WTC11 (cell line): Measurements from ENCODE around the gene SMIM17. TPM values are rescaled to one million over a fixed set of nuclear protein-coding genes. Genes with fewer than 3 reads are reported as not detected.

Source experiments
- ATAC-seq: fragments of 200-7000 bp; cut with Tn5 transposase; 2 replicates; pipeline ENCODE4 v1.10.0; 2021; ENCODE audit warnings: mild to moderate bottlenecking, moderate library complexity
- CTCF ChIA-PET: fragments of 300-600 bp; sonication (Branson Sonifier 250); formaldehyde crosslinking; loops from one replicate; lab custom pipeline; 2021; ENCODE audit warnings: antibody characterized with exemption; lab: Charles Lee
- POLR2A ChIA-PET: fragments of 350-600 bp; sonication (Branson Sonifier 250); formaldehyde crosslinking; loops from one replicate; lab custom pipeline; 2021; ENCODE audit warnings: antibody characterized with exemption; lab: Charles Lee
- DNase-seq: peaks from one replicate; pipeline ENCODE4 v3.0.0; 2021; ENCODE audit warnings: low spot score
- H3K27ac Mint-ChIP-seq: 2 replicates; pipeline ENCODE4 v1.8.0; 2021; ENCODE audit warnings: mixed read lengths
- H3K27me3 Mint-ChIP-seq: 2 replicates; pipeline ENCODE4 v1.8.0; 2021; ENCODE audit warnings: low read depth, mild to moderate bottlenecking, moderate library complexity, mixed read lengths
- H3K36me3 Mint-ChIP-seq: 2 replicates; pipeline ENCODE4 v1.8.0; 2021; ENCODE audit warnings: mixed read lengths
- H3K4me1 Mint-ChIP-seq: 2 replicates; pipeline ENCODE4 v1.8.0; 2022; ENCODE audit warnings: mixed read lengths
- H3K4me3 Mint-ChIP-seq: 2 replicates; pipeline ENCODE4 v1.8.0; 2021; ENCODE audit warnings: mild to moderate bottlenecking, moderate library complexity, mixed read lengths
- H3K9me3 Mint-ChIP-seq: 2 replicates; pipeline ENCODE4 v1.8.0; 2021; ENCODE audit warnings: mixed read lengths
- AFF4 ChIP-seq: sonication (generic); formaldehyde crosslinking; IDR thresholded peaks from 2 replicates; pipeline ENCODE4 v1.8.1; 2023; ENCODE audit warnings: mild to moderate bottlenecking, missing genetic modification reagents, borderline replicate concordance
- ARID4B ChIP-seq: sonication (generic); formaldehyde crosslinking; IDR thresholded peaks from 2 replicates; pipeline ENCODE4 v1.8.0; 2023; ENCODE audit warnings: missing genetic modification reagents, mild to moderate bottlenecking, borderline replicate concordance
- ATF6 ChIP-seq: sonication (generic); formaldehyde crosslinking; IDR thresholded peaks from 2 replicates; pipeline ENCODE4 v1.8.1; 2023; ENCODE audit warnings: mild to moderate bottlenecking, missing genetic modification reagents
- CTCF ChIP-seq: fragments of 200-600 bp; IDR thresholded peaks from 2 replicates; pipeline ENCODE4 v1.8.0; 2022; ENCODE audit warnings: antibody characterized with exemption
- ESRRA ChIP-seq: sonication (generic); formaldehyde crosslinking; IDR thresholded peaks from 2 replicates; pipeline ENCODE4 v1.8.1; 2022; ENCODE audit warnings: mild to moderate bottlenecking, missing genetic modification reagents, borderline replicate concordance
- FOXJ3 ChIP-seq: sonication (generic); formaldehyde crosslinking; IDR thresholded peaks from 2 replicates; pipeline ENCODE4 v1.9.0; 2021; ENCODE audit warnings: missing genetic modification reagents, mild to moderate bottlenecking, borderline replicate concordance
- FOXK1 ChIP-seq: sonication (generic); formaldehyde crosslinking; IDR thresholded peaks from 2 replicates; pipeline ENCODE4 v1.8.0; 2022; ENCODE audit warnings: mild to moderate bottlenecking, moderate library complexity, missing genetic modification reagents
- HMGA2 ChIP-seq: fragments of 250-450 bp; sonication (Bioruptor Pico); IDR thresholded peaks from 2 replicates; pipeline ENCODE4 v1.4.0; 2021; ENCODE audit warnings: mild to moderate bottlenecking, moderate library complexity
- MAX ChIP-seq: sonication (generic); formaldehyde crosslinking; IDR thresholded peaks from 2 replicates; pipeline ENCODE4 v1.8.0; 2022; ENCODE audit warnings: mild to moderate bottlenecking, missing genetic modification reagents
- NR1H2 ChIP-seq: sonication (generic); formaldehyde crosslinking; IDR thresholded peaks from 2 replicates; pipeline ENCODE4 v1.9.0; 2021; ENCODE audit warnings: mild to moderate bottlenecking, moderate library complexity, missing genetic modification reagents
- OVOL2 ChIP-seq: fragments of 250-450 bp; sonication (Bioruptor Pico); IDR thresholded peaks from 2 replicates; pipeline ENCODE4 v1.9.0; 2021; ENCODE audit warnings: mild to moderate bottlenecking, borderline replicate concordance
- PRRX2 ChIP-seq: fragments of 250-450 bp; sonication (Bioruptor Pico); IDR thresholded peaks from 2 replicates; pipeline ENCODE4 v1.8.0; 2021; ENCODE audit warnings: mild to moderate bottlenecking
- RELA ChIP-seq: sonication (generic); formaldehyde crosslinking; IDR thresholded peaks from 2 replicates; pipeline ENCODE4 v1.8.1; 2022; ENCODE audit warnings: missing genetic modification reagents, mild to moderate bottlenecking, borderline replicate concordance
- SOX15 ChIP-seq: fragments of 250-450 bp; sonication (Bioruptor Pico); IDR thresholded peaks from 2 replicates; pipeline ENCODE4 v1.9.0; 2021; ENCODE audit warnings: mild to moderate bottlenecking
- ZNF219 ChIP-seq: sonication (generic); formaldehyde crosslinking; IDR thresholded peaks from 2 replicates; pipeline ENCODE4 v1.8.0; 2023; ENCODE audit warnings: missing genetic modification reagents, mild to moderate bottlenecking, borderline replicate concordance
- ZNF263 ChIP-seq: sonication (generic); formaldehyde crosslinking; IDR thresholded peaks from 2 replicates; pipeline ENCODE4 v1.8.1; 2022; ENCODE audit warnings: low read depth, mild to moderate bottlenecking, moderate library complexity, missing genetic modification reagents
- total RNA-seq: library from RNA; stranded (reverse); gene quantifications from 3 replicates; pipeline ENCODE4 v1.2.3, GENCODE V29; 2021

The SMIM17 gene
- total RNA-seq, 1 experiment from 2014 or later: 0.15 TPM

- H3K36me3 Mint-ChIP-seq: peaks cover 52% of the 10 kb centered on the region
- no peaks in the 10 kb centered on the region for H3K4me1 Mint-ChIP-seq
- H3K4me3 Mint-ChIP-seq: no peak overlapping the region
- ATAC-seq: no peak
- POLR2A ChIA-PET: no interaction called here
- H3K9me3 Mint-ChIP-seq: peaks cover 58% of the 10 kb centered on the region
- TF ChIP-seq ZNF263: no peak
- no peak for TF ChIP-seq NR1H2 (CRISPR knock-in tag)
- no peak for TF ChIP-seq ARID4B (CRISPR knock-in tag)
- TF ChIP-seq ZNF219 (CRISPR knock-in tag): no peak
- no peak for TF ChIP-seq ATF6 (CRISPR knock-in tag)
- TF ChIP-seq FOXK1 (CRISPR knock-in tag): no peak
- no peak for TF ChIP-seq HMGA2 (CRISPR knock-in tag)
- TF ChIP-seq CTCF: no peak
- no peak for TF ChIP-seq OVOL2 (CRISPR knock-in tag)
- no peak for TF ChIP-seq MAX (CRISPR knock-in tag)
- TF ChIP-seq SOX15 (CRISPR knock-in tag): no peak
- TF ChIP-seq ESRRA (CRISPR knock-in tag): no peak
- TF ChIP-seq RELA (CRISPR knock-in tag): no peak
- no peak for TF ChIP-seq AFF4 (CRISPR knock-in tag)
- TF ChIP-seq PRRX2 (CRISPR knock-in tag): no peak
- no peak for TF ChIP-seq FOXJ3 (CRISPR knock-in tag)
- H3K27me3 Mint-ChIP-seq: peaks cover 13% of the 10 kb centered on the region
- CTCF ChIA-PET: no interaction called here
- H3K27ac Mint-ChIP-seq: no peak overlapping the region
- DNase-seq: no peak
Measured at GRCh38 chr19:56692206-56692895, 49.4 kb downstream of the SMIM17 start.
